Cardiac fibroblast (primary cell): Measurements from ENCODE around the gene MARK4.

Experiments used
- DNase-seq, 2 donors: peaks; one replicate each; pipeline versions ENCODE4 v3.0.0 to v3.0.0-alpha.2; 2010; ENCODE audit warnings: low read depth in 2 of 2
- H3K4me3 ChIP-seq, 2 donors: replicated peaks in 1 of 2; 1 replicate in 1 of 2; 2 replicates in 1 of 2; pipeline ENCODE4 v1.5.1; 2011; ENCODE audit warnings: low read depth in 2 of 2, low read length in 2 of 2, mild to moderate bottlenecking in 2 of 2, moderate library complexity in 1 of 2
- TF ChIP-seq, protein P1 (sequence below): IDR thresholded peaks from one replicate; pipeline ENCODE4 v1.5.1; 2011; ENCODE audit warnings: low read depth, mild to moderate bottlenecking, low read length, inconsistent platforms

MARK4 gene

DNA sequence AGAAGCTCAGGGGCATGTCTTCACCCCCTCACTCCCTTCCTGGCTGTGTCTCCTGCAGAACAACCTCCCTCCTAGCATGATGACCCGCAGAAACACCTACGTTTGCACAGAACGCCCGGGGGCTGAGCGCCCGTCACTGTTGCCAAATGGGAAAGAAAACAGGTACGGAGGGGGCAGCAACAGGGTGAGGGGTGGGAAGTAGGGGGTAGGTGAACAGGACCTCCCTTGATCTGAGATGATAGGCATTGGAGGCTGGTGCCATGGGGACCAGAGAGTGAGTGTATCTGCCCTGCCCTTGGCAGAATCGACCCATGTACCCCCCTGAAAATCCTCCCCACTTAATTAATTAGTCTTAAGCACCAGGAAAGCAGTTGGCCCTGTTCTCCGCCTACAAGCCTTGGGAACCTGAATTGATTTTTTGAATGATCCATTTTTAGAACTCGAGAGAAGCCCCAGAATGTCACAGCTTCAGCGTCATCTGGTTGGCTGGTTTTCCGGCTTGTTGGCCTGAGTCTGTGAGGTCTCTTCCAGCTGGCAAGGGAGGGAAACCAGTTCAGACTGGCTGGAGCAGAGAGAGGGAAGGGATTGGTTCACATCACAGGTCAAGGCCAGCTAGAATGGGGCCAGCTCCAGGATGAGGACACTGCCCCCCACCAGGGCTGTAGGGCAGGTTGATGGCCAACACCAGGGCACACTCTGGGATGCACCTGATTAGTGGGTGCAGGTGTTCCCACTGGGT, 43.4 kb downstream of the MARK4 start:
- no peak overlapping the region for H3K4me3 ChIP-seq
- no peak for DNase-seq
- TF ChIP-seq, protein P1, sequence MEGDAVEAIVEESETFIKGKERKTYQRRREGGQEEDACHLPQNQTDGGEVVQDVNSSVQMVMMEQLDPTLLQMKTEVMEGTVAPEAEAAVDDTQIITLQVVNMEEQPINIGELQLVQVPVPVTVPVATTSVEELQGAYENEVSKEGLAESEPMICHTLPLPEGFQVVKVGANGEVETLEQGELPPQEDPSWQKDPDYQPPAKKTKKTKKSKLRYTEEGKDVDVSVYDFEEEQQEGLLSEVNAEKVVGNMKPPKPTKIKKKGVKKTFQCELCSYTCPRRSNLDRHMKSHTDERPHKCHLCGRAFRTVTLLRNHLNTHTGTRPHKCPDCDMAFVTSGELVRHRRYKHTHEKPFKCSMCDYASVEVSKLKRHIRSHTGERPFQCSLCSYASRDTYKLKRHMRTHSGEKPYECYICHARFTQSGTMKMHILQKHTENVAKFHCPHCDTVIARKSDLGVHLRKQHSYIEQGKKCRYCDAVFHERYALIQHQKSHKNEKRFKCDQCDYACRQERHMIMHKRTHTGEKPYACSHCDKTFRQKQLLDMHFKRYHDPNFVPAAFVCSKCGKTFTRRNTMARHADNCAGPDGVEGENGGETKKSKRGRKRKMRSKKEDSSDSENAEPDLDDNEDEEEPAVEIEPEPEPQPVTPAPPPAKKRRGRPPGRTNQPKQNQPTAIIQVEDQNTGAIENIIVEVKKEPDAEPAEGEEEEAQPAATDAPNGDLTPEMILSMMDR, result no peak

- TF ChIP-seq, protein P1, result no peak
- H3K4me3 ChIP-seq, result no peak overlapping the region
- no peak for DNase-seq
Measured at GRCh38 chr19:45295873-45296272, 44.8 kb downstream of the MARK4 start.

DNA sequence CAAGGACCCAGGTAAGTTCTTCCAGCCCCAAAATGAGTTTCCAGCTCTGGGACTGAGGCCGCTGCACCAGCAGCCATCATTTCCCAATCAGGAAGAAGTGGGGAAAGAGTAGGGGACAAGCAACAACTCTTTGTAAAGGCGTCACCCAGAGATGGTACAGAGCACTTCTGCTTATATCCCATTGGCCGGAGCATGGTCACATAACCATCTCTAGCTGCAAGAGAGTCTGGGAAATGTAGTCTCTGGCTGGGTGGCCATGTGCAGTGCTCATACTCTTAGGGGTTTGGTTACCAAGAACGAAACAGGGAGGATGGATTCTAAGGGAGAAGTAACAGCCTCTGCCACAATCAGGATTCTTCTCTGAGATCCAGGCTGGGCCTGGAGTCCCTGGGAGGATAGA, 45.3 kb downstream of the MARK4 start:
- H3K4me3 ChIP-seq, result no peak overlapping the region
- DNase-seq, result no peak
- TF ChIP-seq, protein P1, result no peak

DNA sequence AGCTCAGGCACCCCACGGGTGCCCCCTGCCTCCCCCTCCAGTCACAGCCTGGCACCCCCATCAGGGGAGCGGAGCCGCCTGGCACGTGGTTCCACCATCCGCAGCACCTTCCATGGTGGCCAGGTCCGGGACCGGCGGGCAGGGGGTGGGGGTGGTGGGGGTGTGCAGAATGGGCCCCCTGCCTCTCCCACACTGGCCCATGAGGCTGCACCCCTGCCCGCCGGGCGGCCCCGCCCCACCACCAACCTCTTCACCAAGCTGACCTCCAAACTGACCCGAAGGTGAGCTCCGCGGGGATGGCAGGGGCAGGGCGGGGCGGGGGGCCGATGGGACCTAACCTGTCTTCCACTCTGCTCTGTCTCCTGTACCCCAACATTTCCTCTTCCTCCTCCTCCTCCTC, 46.6 kb downstream of the MARK4 start:
- TF ChIP-seq, protein P1, result no peak
- DNase-seq, result no peak
- no peak overlapping the region for H3K4me3 ChIP-seq

DNA sequence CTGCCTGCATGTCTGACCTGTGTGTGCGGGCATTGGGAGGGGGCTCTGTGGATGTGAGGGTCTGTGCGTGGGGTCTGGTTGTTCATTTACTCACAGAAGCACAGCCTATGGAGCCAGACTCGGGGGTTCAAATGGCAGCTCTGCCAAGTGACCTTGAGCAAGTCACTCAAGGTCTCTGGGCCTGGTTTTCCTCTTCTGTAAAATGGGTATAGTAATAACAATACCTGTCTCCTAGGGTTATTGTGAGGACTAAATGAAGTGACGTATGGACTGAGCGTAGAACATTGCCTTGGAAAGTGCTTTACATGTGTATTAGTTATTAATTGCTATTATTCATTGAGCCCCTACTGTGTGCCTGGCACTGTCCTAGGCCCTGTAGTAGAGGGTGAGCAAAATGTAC, 47.2 kb downstream of the MARK4 start:
- no peak overlapping the region for H3K4me3 ChIP-seq
- TF ChIP-seq, protein P1, result no peak
- no peak for DNase-seq

DNA sequence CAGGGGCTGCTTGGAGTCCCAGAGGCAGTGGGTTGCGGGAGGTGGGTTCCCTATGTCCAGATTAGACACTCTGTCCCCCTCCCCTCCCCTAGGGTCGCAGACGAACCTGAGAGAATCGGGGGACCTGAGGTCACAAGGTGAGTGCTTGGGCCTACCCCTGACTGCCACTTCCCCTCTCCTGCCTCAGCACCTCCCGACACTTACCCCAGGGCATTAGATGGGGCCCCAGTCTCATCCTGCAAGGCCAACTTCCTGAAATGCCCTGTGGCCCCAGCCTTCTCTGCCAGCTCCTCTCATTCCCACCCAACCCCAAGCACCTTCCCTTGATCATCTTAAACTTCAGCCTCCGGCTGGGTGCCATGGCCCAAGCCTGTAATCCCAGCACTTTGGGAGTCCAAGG, 48.6 kb downstream of the MARK4 start:
- H3K4me3 ChIP-seq, result no peak overlapping the region
- no peak for DNase-seq
- TF ChIP-seq, protein P1, result no peak

GRCh38 chr19:45302416-45302815, 51.3 kb downstream of the MARK4 start:
- TF ChIP-seq, protein P1, result no peak
- no peak overlapping the region for H3K4me3 ChIP-seq
- DNase-seq, result no peak
